NCI-H2029 (cell line): ENCODE measurements around the gene SLC25A29.

ENCODE experiments used
- DNase-seq: peaks from one replicate; lab custom pipeline; 2025; lab: John Stamatoyannopoulos, UW

Gene SLC25A29

DNA sequence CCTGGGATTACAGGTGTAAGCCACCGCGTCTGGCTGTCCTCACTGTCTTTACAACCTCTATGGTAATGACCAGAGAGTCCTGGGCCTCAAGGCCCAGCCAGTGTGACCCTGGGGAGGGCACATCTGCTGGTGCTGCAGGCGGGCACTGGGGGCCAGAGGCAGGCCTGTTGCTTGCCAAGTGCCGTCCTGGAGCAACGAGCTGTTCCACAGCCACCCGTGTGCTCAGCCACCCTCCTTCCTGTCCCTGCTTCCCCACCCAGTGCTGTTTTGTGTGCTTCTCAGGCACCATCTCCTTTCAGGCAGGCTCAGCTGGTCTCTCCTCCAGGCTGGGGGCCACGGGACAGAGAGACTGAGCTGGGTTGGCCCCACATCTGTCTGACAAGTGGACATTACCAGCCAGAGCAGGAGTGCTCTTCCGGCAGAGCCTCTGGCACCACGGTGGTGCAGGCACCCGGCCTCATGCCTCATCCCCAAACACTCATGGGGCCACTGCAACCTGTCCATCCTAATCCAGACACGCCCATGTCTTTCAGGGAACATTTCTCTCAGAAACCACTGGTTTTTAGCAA is 25.9 kb upstream of the SLC25A29 start:
- DNase-seq = no peak

DNA sequence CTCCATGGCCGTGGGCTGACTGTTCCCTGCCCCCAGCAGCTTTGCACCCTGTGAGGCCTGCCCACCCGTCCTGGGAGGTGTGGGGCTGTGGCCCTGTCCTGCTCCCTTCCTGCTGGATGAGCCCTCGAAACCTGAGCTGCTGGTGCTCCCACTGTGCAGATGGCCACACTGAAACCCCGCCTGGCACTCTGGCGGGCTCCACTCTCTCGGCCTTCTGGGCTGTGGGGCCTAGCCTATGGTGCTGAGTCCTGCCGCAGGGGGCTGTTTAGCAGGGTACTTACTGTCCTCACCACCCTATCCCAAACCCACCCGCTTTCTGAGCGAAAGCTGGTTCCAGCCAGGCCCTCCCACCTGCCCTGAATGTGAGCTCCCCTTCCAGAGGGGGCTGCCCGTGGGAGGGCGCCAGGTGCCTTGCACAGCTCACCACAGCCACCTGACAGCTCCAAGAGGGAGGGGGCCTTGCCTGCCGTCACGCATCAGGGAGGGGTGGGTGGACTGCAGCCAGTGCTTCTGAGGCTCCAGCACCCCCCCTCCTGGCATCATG is 24.2 kb upstream of the SLC25A29 start:
- no peak for DNase-seq

DNA sequence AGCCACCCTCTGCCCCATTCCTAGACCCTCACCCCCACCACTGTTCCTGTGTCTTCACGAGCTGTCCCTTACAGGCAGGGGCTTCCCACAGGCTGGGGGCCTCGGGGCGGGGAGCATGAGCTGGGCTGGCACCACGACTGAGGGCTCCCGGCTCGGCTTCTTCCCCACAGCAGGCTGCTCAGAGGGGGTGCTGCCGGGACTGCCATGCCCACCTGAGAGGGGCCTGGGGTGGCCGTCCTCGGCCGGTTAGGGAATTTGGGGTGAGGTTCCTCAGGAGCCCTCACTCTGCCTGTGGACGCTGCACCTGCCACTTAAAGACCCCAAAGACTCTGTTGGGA is 23.7 kb upstream of the SLC25A29 start:
- no peak for DNase-seq

DNA sequence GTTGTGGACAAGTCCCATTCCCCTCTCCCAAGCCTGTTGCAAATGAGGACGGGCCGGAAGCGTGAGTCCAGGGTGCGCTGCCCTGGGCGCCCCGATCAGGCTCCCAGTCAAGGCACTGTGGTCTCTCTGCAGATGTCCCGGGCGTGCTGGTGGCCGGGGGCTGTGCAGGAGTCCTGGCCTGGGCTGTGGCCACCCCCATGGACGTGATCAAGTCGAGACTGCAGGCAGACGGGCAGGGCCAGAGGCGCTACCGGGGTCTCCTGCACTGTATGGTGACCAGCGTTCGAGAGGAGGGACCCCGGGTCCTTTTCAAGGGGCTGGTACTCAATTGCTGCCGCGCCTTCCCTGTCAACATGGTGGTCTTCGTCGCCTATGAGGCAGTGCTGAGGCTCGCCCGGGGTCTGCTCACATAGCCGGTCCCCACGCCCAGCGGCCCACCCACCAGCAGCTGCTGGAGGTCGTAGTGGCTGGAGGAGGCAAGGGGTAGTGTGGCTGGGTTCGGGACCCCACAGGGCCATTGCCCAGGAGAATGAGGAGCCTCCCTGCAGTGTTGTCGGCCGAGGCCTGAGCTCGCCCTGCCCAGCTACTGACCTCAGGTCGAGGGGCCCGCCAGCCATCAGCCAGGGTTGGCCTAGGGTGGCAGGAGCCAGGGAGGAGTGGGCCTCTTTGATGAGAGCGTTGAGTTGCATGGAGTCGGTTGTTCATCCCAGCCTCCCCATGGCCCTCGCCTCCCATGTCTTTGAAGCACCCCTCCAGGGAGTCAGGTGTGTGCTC is 23.2 kb upstream of the SLC25A29 start:
- no peak for DNase-seq

DNA sequence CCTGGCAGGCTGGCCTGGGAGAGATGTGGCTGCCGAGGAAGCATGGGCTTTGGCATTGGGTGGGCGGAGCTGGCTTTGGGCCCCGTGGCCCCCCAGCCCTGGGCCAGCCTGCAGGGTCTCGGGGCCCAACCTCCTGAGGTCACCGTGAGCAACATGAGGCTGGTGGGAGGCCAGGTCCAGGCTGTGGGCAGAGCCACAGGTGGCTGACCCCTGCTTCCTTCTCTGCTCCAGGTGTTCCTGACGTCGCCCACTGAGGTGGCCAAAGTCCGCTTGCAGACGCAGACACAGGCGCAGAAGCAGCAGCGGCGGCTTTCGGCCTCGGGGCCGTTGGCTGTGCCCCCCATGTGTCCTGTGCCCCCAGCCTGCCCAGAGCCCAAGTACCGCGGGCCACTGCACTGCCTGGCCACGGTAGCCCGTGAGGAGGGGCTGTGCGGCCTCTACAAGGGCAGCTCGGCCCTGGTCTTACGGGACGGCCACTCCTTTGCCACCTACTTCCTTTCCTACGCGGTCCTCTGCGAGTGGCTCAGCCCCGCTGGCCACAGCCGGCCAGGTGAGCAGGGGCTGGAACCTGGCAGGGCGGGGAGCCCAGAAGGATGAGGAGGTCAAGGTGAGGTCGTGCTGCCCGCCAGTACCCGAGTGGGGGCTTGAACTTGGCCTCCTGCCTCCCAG is 22.4 kb upstream of the SLC25A29 start:
- no peak for DNase-seq

DNA sequence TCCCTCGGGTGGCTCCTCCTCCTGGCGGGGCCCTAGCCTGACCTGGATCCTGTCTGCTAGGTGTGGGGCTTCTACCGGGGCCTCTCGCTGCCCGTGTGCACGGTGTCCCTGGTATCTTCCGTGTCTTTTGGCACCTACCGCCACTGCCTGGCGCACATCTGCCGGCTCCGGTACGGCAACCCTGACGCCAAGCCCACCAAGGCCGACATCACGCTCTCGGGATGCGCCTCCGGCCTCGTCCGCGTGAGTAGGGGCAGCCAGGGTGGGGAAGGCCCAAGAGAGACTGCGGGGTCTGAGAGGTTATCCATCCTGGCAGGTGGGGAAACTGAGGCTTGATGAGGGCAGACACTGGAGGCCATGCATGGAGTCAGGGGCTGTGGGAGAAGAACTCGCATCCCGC is 20.9 kb upstream of the SLC25A29 start:
- DNase-seq = no peak

DNA sequence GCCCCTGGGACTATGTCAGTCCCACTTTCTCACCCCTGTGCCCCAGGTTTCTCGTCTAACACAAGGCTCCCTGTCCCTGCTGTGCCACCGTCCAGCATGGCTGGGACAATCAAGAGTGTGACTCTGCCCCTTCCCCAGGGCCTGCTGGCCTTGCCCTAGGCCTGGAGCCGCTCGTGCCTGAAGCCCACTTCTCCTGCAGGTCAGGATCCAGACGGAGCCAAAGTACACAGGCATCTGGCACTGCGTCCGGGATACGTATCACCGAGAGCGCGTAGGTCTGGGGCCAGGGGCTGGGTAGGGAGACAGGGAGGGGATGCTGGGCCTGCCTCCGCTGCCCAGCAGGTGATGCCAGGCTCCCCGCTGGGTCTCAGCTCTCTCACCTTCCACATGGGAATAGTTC is 19.7 kb upstream of the SLC25A29 start:
- DNase-seq = no peak

DNA sequence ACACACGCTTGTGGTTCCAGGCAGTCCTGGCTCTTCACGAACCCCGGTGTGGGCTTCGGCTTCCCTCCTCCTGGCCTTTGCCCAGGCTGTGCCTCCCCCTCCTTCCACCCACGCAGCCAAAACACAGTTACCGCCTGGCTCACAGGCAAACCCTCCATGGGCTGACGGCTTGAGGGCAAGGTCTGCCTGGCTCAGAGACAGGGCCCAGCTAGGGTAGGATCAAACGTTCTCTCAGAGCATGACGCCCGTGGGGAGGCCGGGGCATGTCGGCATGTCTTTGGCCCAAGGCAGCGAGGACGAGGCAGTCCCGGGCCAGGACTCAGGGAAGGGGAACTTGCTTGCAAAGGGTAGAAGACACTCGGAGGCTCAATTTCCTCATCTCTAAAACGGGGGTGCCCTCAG is 19.0 kb upstream of the SLC25A29 start:
- DNase-seq = no peak

DNA sequence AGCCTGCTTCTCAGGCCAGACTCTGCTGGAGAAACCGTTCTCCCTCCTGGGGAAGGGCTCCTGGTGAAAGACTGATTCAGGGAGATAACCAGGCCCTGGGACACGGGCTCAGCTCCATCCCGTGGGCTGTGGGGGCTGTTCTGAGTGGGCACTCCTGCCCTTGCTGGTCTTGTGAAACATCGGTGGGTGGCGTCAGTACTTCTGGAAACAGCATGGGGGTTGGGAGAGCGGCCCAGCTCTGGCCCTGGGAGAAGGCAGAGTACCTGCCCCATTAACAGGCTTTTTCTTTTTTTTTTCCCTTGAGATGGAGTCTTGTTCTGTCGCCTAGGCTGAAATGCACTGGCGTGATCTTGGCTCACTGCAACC is 17.7 kb upstream of the SLC25A29 start:
- no peak for DNase-seq

DNA sequence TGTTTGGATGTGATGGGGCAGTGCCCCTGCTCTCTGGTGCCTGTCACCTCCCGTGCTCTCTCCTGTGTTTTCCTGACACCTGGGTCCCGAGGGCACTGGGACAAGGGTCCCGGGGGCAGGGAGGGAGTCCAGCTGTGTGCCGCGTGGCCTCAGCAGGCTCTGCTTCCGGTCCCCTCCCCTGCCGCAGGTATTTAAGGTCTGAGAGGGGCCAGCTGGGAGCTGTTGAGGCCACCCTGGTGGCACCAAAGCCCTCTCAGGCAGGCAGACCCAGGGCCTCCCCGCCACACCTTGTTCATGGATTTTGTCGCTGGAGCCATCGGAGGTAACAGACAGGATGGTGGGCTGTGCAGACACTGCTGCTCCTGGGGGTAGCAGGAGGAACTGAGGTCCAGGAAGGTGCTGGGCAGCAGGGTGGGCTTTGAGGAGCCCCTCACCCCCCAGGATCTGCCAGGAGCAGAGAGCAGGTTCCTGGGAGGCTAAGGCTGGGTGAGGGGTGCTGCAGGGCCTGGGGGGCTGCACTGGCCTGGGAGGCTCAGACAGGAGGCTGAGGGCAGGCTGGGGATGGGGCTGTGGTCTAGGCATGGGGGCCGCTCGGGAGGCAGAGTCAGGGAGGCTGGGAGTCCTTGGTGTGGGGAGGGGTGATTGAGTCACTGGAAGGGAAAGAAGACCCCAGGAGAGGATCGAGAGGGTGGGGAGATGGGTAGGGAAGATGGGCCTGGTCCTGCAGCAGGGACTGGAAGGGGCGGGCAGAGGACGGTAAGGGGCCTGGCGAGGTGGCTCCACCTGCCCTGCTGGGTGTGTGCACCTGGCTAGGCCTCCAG is 17.1 kb upstream of the SLC25A29 start, which contains the start of gene SLC25A47:
Gene SLC25A47 (plus strand): TSS at position 219 of the 821 bp plus-strand sequence. CDS start 76 bp downstream, at position 295.
- DNase-seq = no peak

DNA sequence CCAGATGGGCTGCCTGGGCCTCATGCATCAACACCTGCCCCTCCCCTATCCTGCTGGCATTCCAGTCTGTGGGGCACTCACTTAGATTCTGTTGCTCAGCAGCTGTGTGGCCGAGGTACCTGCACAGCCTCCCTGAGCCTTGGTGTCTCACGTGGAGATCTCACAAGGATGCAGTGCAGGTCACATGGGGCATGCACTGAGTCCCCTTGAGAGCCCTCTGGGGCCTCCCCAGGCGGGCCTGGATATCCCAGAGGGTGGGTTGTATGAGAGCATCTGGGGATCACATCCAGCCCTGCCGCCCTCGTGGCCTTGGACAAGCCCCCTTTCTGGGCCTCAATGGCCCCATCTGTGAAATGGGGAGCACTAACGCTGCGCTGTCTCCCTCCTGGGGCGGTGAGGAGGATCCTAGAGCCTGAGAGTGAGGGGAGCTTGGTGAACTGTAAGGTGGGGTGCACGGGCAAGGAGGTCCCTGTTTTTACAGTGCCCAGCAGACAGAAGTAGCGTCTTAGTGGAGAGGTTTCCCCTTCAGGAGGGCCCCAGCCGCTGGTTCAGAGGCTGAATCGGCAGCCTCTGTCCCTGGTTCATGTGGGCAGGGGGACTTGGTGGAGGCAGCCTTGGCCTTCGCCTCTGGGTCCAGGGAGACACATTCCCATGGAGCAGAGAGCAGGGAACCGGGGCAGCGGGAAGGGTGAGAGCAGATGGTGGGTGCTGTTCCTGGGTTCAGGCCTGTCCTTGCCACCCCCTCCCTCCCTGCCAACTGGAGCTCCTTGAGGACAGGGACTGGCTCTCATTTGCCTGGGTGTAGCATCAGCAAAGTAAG is 16.1 kb upstream of the SLC25A29 start:
- DNase-seq = no peak

DNA sequence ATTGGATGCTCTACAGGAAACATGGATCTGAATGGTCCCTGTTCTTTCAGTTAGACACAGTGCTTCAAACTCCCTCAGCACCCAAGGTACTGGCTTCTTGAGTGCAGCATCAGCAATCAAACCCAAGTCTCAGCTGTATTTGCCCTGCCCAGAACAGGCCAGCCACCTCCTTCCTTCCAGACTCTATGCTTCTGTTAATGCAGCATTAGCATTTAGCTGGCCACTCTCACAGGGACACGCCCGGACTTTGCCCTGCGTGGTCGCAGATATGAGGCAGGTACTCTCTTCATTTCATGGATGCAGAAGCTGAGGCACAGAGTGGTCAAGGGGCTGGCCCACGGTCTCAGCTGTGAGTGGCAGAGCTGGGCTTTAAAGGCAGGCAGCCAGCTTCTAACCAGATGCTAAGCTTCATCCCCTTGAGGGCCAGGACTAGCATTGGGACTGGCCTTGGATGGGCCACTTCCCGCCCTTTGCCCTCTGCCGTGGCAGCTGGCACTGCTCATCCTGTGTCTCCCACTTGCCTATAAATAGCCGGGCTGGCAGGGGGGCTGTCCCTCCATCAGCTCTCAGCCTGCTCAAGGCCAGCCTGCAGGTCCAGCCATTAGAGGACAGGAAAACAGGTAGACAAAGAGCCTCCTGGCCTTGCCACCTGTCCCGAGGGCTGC is 15.4 kb upstream of the SLC25A29 start:
- DNase-seq = no peak

DNA sequence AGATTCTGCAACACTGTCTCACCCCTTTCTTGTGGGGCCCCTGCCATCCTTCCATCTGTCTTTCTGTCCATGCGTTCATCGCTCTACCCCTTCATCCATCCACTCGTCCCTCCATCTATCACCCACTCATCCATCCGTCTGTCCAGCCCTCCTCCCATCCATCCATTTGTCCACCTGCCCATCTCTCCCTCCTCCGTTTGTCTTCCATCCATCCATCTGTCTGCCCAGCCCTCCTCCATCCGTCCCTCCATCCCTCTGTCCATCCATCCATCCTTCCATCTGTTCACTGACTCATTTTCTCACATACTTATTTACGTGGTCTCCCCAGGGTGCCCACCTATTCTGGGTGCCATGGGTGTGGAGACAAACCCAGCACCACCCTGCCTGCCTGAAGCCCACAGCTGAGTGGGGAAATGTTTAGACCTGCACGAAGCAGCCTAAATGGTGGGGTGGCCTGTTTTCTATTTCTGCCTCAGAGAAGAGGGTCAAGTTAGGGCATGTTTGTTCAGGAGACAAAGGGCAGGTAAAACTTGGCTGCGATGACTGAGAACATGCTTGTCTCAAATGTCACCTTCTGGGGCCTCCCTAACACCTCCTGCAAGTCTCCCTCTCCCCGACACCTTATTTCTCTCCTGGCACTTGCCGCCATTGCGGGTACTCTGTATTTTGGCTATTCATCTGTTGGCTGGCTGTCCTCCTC is 14.1 kb upstream of the SLC25A29 start:
- DNase-seq = no peak

DNA sequence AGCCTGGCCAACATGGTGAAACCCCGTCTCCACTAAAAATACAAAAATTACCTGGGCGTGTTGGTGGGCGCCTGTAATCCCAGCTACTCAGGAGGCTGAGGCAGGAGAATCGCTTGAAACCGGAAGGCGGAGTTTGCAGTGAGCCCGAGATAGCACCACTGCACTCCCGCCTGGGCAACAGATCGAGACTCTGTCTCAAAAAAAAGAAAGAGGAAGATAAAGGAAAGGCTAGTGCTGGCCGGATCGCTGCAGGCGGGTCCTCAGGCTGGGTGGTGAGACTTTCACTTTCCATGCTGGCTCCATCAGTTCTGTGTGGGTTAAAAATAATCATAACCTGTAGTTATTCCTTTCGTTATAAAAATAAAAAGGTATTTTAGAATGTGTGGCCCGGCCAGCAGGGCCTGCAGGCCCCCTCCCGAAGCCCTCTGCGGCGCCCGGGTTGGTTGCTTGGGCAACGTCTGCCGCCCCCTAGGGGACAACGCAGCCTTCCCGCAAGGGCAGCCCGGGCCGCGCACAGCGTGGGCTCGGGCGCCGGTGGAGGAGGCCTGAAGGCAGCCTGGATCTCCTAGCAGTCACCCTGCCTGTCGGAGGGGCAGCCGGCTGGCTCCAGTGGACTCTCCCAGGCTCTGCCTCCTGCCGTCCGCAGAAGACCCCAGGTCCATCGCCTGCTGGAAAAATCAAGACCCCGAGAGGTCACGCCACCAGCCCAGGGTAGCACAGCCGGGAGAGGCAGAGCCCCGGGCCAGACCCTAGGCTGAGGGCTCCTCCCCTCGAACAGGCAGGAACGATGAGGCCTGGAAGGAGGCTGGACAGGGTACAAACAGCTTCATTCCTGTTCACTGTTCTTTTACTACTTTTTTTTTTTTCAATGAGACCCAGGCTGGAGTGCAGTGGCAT is 11.9 kb upstream of the SLC25A29 start:
- DNase-seq = no peak

DNA sequence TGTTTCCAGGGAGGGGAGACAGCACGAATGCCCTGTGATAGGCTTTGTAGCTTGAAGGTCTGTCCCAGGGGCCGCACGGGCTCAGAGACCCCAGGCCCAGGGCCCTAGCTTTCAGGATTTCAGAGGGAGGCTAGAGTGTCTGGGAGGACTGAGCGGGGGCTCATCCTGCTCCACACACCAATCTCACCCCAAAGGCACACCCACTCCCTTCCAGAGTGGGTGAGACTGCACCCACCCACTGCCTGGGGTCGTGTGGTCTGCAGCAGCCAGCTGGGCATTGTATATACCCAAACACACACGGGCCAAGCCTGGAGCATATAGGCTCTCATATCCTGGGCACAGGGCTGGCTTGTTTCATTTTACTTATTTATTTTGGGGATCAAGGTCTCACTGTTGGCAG is 11.1 kb upstream of the SLC25A29 start:
- DNase-seq = no peak

DNA sequence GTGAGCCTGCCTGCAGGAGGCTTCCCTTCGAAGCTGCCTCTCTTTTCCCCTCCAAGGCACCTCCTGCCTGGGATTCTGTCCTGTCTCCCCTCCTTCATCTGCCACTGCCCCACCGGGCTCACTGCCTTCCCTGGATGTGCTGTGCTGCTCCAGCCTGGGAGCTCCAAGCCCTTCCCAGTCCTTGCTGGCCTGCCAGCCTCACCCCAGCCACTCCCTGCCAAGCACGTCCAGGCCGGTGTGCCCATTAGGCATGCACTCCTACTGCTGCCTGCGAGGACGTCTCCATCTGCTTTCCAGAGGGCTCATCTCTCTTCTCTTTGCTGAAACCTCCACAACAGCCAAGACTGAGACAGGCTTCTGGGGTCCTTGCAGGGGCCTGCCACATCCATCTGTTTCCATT is 8.5 kb upstream of the SLC25A29 start:
- no peak for DNase-seq

DNA sequence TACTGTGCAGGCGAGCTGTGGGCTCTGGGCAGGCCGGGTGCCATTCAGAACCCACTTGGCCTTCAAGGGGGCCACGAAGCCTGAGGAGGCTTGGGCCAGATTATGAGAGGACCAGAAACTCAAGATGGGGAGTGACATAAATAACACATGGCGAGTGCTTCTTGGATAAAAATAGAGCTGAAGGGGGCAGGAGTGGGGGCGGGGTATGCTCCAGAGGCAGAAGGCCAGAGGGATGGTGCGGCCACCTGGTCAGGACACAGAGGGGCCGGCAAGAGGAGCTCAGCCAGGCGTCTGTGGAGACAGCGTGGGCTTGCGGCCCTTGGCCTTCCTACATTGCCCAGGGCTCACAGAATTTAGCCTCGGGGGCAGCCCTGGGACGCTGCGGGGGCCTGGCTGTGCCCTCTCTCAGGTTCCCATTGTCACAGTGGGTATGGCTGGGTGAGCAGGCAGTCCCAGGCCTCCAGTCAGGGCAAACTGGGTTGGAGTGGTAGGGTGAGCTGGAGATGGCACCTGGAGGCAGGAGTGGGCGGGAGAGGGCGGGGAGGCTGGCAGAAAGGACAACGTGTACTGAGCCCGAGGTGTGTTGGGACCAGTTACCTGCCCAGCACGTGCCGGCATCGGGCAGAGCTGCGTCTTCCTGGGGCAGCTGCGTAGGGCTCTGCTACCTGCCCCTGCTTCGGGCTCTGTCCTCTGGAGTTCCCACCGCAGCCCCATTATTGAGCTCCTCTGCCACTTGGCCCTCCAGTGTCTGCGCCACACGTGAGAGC is 7.4 kb upstream of the SLC25A29 start:
- no peak for DNase-seq

DNA sequence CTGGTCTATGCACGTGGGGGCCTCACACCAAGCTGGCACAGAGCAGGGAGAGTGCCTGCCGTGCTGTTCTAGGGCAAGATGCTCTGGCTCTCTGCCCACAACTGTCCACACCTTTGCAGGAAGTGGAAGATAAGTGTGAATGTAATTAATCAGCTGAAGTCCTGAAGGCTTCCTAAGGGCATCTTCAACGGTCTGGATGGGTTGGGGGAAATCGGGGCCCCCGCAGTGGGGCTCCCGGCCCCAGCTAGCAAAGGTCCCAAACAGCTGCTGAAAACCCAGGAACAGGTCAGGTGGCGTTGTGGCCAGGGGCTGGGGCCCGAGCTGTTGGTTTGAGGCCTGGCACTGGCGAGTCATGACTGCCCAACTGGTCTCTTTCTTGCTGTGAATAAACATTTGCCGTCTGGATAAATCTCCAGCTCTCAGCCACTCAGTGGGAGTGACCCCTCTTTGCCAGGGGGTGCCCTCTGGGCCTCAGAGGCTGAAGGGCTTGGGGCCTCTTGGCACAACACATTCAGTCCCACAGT is 6.7 kb upstream of the SLC25A29 start:
- peak; percentile 10 for DNase-seq
